Measurements from ENCODE around the gene TTLL10. TPM values are rescaled to one million over a fixed set of nuclear protein-coding genes. Genes with fewer than 3 reads are reported as not detected.

Gene TTLL10
- total RNA-seq, 2 experiments from 2014 or later: not detected

GRCh38 chr1:1228187-1228586 is 54.5 kb downstream of the TTLL10 start:
- Mint-ChIP-seq H3K9me3 (no peaks in the 10 kb centered on the region), H3K36me3 (peaks cover 17% of the 10 kb centered on the region), H3K27me3 (no peaks in the 10 kb centered on the region), H3K4me1 (peaks cover 15% of the 10 kb centered on the region), H3K27ac (no peak overlapping the region), H3K4me3 (no peak overlapping the region)
- POLR2A ChIA-PET: no interaction called here
- DNase-seq (no peak), ATAC-seq (ENCODE audit: low read depth) (no peak)

GRCh38 chr1:1228596-1229321 is 55.1 kb downstream of the TTLL10 start:
- Mint-ChIP-seq H3K9me3 (no peaks in the 10 kb centered on the region), H3K27me3 (no peaks in the 10 kb centered on the region), H3K4me1 (peaks cover 19% of the 10 kb centered on the region), H3K4me3 (no peak overlapping the region), H3K27ac (no peak overlapping the region), H3K36me3 (peaks cover 15% of the 10 kb centered on the region)
- no peak for DNase-seq
- POLR2A ChIA-PET: interaction anchor here (0.9 to 1.0 kb wide), 2 partner anchors 16 to 22 kb away, joined by 3 read pairs; no protein-coding TSS in a partner anchor
- ATAC-seq (ENCODE audit: low read depth): no peak

GRCh38 chr1:1229770-1230169 is 56.1 kb downstream of the TTLL10 start:
- Mint-ChIP-seq H3K9me3 (no peaks in the 10 kb centered on the region), H3K4me3 (peak overlapping the region; percentile 20), H3K4me1 (peaks cover 25% of the 10 kb centered on the region), H3K27me3 (no peaks in the 10 kb centered on the region), H3K27ac (no peak overlapping the region), H3K36me3 (peaks cover 15% of the 10 kb centered on the region)
- DNase-seq: no peak
- POLR2A ChIA-PET: interaction anchor here (0.6 to 1.0 kb wide), 3 partner anchors 17 to 100 kb away, joined by 3 read pairs; no protein-coding TSS in a partner anchor
- ATAC-seq (ENCODE audit: low read depth): no peak

- H3K9me3 Mint-ChIP-seq: no peaks in the 10 kb centered on the region
- H3K36me3 Mint-ChIP-seq: peaks cover 9% of the 10 kb centered on the region
- POLR2A ChIA-PET: interaction anchor here (0.7 to 2.8 kb wide), 14 partner anchors 15 to 217 kb away, joined by 3 to 18 read pairs (median 6); partner anchors contain the start of genes AURKAIP1, C1orf159, ISG15 and TTLL10
- DNase-seq (no peak), ATAC-seq (ENCODE audit: low read depth) (no peak)
- peaks cover 25% of the 10 kb centered on the region for H3K4me1 Mint-ChIP-seq
- no peaks in the 10 kb centered on the region for H3K27me3 Mint-ChIP-seq
- H3K4me3 Mint-ChIP-seq: peak overlapping the region; percentile 92
- H3K27ac Mint-ChIP-seq: peak overlapping the region; percentile 92
Observed at GRCh38 chr1:1230656-1231399, 57.1 kb downstream of the TTLL10 start.

GRCh38 chr1:1231400-1232207 is 57.9 kb downstream of the TTLL10 start, which contains the start of gene SDF4:
SDF4 (minus strand) TSS chr1:1232001; CDS start chr1:1228772, 3,229 bp downstream.
- Mint-ChIP-seq H3K4me3 (peak within 1 kb of the TSS; percentile 92), H3K4me1 (peaks cover 25% of the 10 kb centered on the region), H3K27ac (peak within 1 kb of the TSS; percentile 92), H3K27me3 (no peaks in the 10 kb centered on the region), H3K9me3 (no peaks in the 10 kb centered on the region), H3K36me3 (peaks cover 7% of the 10 kb centered on the region)
- DNase-seq: peak; percentile 98
- POLR2A ChIA-PET: interaction anchor here (0.6 to 2.8 kb wide), 17 partner anchors 11 to 218 kb away, joined by 3 to 18 read pairs (median 4); partner anchors contain the start of genes AURKAIP1, C1orf159, ISG15 and TTLL10
- peak; percentile 97 for ATAC-seq (ENCODE audit: low read depth)

GRCh38 chr1:1232208-1232795 is 58.6 kb downstream of the TTLL10 start, which contains the start of gene B3GALT6:
B3GALT6 (plus strand) TSS chr1:1232237; CDS start chr1:1232279, 42 bp downstream.
- Mint-ChIP-seq H3K4me3 (peak within 1 kb of the TSS; percentile 92), H3K4me1 (peaks cover 25% of the 10 kb centered on the region), H3K27ac (peak within 1 kb of the TSS; percentile 92), H3K27me3 (no peaks in the 10 kb centered on the region), H3K36me3 (peaks cover 7% of the 10 kb centered on the region), H3K9me3 (no peaks in the 10 kb centered on the region)
- POLR2A ChIA-PET: interaction anchor here (0.6 to 2.8 kb wide), 6 partner anchors 11 to 116 kb away, joined by 3 to 18 read pairs (median 6); partner anchors contain the start of gene C1orf159
- ATAC-seq (ENCODE audit: low read depth) (no peak), DNase-seq (no peak)

GRCh38 chr1:1232796-1233566 is 59.3 kb downstream of the TTLL10 start:
- peaks cover 25% of the 10 kb centered on the region for H3K4me1 Mint-ChIP-seq
- DNase-seq (no peak), ATAC-seq (ENCODE audit: low read depth) (no peak)
- peaks cover 7% of the 10 kb centered on the region for H3K36me3 Mint-ChIP-seq
- H3K9me3 Mint-ChIP-seq: no peaks in the 10 kb centered on the region
- POLR2A ChIA-PET: interaction anchor here (2.8 kb wide), 1 partner anchor 18 kb away, joined by 18 read pairs; no protein-coding TSS in a partner anchor
- H3K27me3 Mint-ChIP-seq: no peaks in the 10 kb centered on the region
- peak overlapping the region; percentile 71 for H3K27ac Mint-ChIP-seq
- peak overlapping the region; percentile 71 for H3K4me3 Mint-ChIP-seq

GRCh38 chr1:1233567-1233892 is 59.9 kb downstream of the TTLL10 start:
- DNase-seq (no peak), ATAC-seq (ENCODE audit: low read depth) (no peak)
- H3K36me3 Mint-ChIP-seq: peaks cover 6% of the 10 kb centered on the region
- peak overlapping the region; percentile 71 for H3K27ac Mint-ChIP-seq
- H3K4me1 Mint-ChIP-seq: peaks cover 25% of the 10 kb centered on the region
- H3K4me3 Mint-ChIP-seq: peak overlapping the region; percentile 71
- H3K27me3 Mint-ChIP-seq: no peaks in the 10 kb centered on the region
- H3K9me3 Mint-ChIP-seq: no peaks in the 10 kb centered on the region
- POLR2A ChIA-PET: no interaction called here

- POLR2A ChIA-PET: no interaction called here
- Mint-ChIP-seq H3K4me3 (no peak overlapping the region), H3K27me3 (no peaks in the 10 kb centered on the region), H3K27ac (no peak overlapping the region), H3K9me3 (no peaks in the 10 kb centered on the region), H3K4me1 (peaks cover 25% of the 10 kb centered on the region), H3K36me3 (peaks cover 6% of the 10 kb centered on the region)
- no peak for DNase-seq
- ATAC-seq (ENCODE audit: low read depth): no peak
Observed at GRCh38 chr1:1234180-1234808, 60.6 kb downstream of the TTLL10 start.

GRCh38 chr1:1235016-1235744 is 61.5 kb downstream of the TTLL10 start:
- DNase-seq (no peak), ATAC-seq (ENCODE audit: low read depth) (no peak)
- H3K4me3 Mint-ChIP-seq: no peak overlapping the region
- H3K36me3 Mint-ChIP-seq: peaks cover 4% of the 10 kb centered on the region
- no peaks in the 10 kb centered on the region for H3K27me3 Mint-ChIP-seq
- POLR2A ChIA-PET: no interaction called here
- H3K4me1 Mint-ChIP-seq: peaks cover 17% of the 10 kb centered on the region
- no peaks in the 10 kb centered on the region for H3K9me3 Mint-ChIP-seq
- H3K27ac Mint-ChIP-seq: no peak overlapping the region

GRCh38 chr1:1236176-1236763 is 62.6 kb downstream of the TTLL10 start:
- Mint-ChIP-seq H3K27ac (no peak overlapping the region), H3K27me3 (no peaks in the 10 kb centered on the region), H3K36me3 (peaks cover 2% of the 10 kb centered on the region), H3K9me3 (no peaks in the 10 kb centered on the region), H3K4me1 (peaks cover 11% of the 10 kb centered on the region), H3K4me3 (no peak overlapping the region)
- POLR2A ChIA-PET: interaction anchor here (0.9 kb wide), 1 partner anchor 18 kb away, joined by 3 read pairs; no protein-coding TSS in a partner anchor
- no peak for ATAC-seq (ENCODE audit: low read depth)
- no peak for DNase-seq

Measured in activated naive CD8-positive, alpha-beta T cell treated with anti-CD3 and anti-CD28 coated beads, Interleukin-2, amount 10 ng/mL, durations not matched to agents 7 days and 5 days (primary cell).